Neural progenitor cell (in vitro differentiated cells): ENCODE measurements around the gene ACVR1C. TPM values are rescaled to one million over a fixed set of nuclear protein-coding genes. Genes with fewer than 3 reads are reported as not detected.

Experiments used
- DNase-seq: peaks from one replicate; pipeline ENCODE4 v3.0.0-alpha.2; 2016; ENCODE audit warnings: low spot score
- H2AFZ ChIP-seq: fragments of 200-600 bp; sonication (generic); replicated peaks from 2 replicates; pipeline ENCODE4 v1.6.1; 2016; ENCODE audit warnings: antibody characterized with exemption
- H3F3A ChIP-seq: fragments of 200-600 bp; sonication (generic); 2 replicates; pipeline ENCODE4 v1.6.1; 2016; ENCODE audit warnings: antibody characterized with exemption, low read depth
- H3K27ac ChIP-seq: fragments of 200-600 bp; sonication (generic); 2 replicates; pipeline ENCODE4 v1.5.1; 2016; ENCODE audit warnings: mild to moderate bottlenecking
- H3K27me3 ChIP-seq: fragments of 200-600 bp; sonication (generic); 2 replicates; pipeline ENCODE4 v1.6.1; 2016; ENCODE audit warnings: mild to moderate bottlenecking, moderate library complexity
- H3K36me3 ChIP-seq: fragments of 200-600 bp; sonication (generic); 2 replicates; pipeline ENCODE4 v1.5.1; 2016
- H3K4me1 ChIP-seq: fragments of 200-600 bp; sonication (generic); 2 replicates; pipeline ENCODE4 v1.6.1; 2016; ENCODE audit warnings: mixed run types
- H3K4me2 ChIP-seq: fragments of 200-600 bp; sonication (generic); 2 replicates; pipeline ENCODE4 v1.6.1; 2016
- H3K4me3 ChIP-seq: fragments of 200-600 bp; sonication (generic); 2 replicates; pipeline ENCODE4 v1.5.1; 2016
- H3K79me2 ChIP-seq: fragments of 200-600 bp; sonication (generic); 2 replicates; pipeline ENCODE4 v1.6.1; 2016; ENCODE audit warnings: low read depth
- H3K9ac ChIP-seq: fragments of 200-600 bp; sonication (generic); 2 replicates; pipeline ENCODE4 v1.6.1; 2016
- H3K9me3 ChIP-seq: fragments of 200-600 bp; sonication (generic); 2 replicates; pipeline ENCODE4 v1.5.1; 2016; ENCODE audit warnings: low read depth
- H4K20me1 ChIP-seq: fragments of 200-600 bp; sonication (generic); 2 replicates; pipeline ENCODE4 v1.6.1; 2016; ENCODE audit warnings: low read depth
- H3K27ac Mint-ChIP-seq: 3 replicates; pipeline ENCODE4 v1.8.0; 2021; ENCODE audit warnings: mixed read lengths
- H3K27me3 Mint-ChIP-seq: 2 replicates; pipeline ENCODE4 v1.8.0; 2022; ENCODE audit warnings: low read depth, mild to moderate bottlenecking, inconsistent platforms, moderate library complexity, mixed read lengths; ENCODE audit not compliant: insufficient read depth
- H3K36me3 Mint-ChIP-seq: 3 replicates; pipeline ENCODE4 v1.8.0; 2021; ENCODE audit warnings: mixed read lengths
- H3K4me1 Mint-ChIP-seq: 3 replicates; pipeline ENCODE4 v1.8.0; 2021; ENCODE audit warnings: mixed read lengths
- H3K4me3 Mint-ChIP-seq: 3 replicates; pipeline ENCODE4 v1.8.0; 2021; ENCODE audit warnings: mild to moderate bottlenecking, moderate library complexity, mixed read lengths
- H3K9me3 Mint-ChIP-seq: 3 replicates; pipeline ENCODE4 v1.8.0; 2020; ENCODE audit warnings: mixed read lengths
- EZH2 ChIP-seq: fragments of 200-600 bp; sonication (generic); IDR thresholded peaks from 2 replicates; pipeline ENCODE4 v1.6.1; 2017; ENCODE audit warnings: antibody characterized with exemption, mild to moderate bottlenecking, moderate library complexity
- EZH2phosphoT487 ChIP-seq: fragments of 200-600 bp; sonication (generic); IDR thresholded peaks from 2 replicates; pipeline ENCODE4 v1.6.1; 2017; ENCODE audit warnings: antibody characterized with exemption
- total RNA-seq: library from RNA; depleted of rRNA; stranded (reverse); fragments of >200 nt; gene quantifications from 2 replicates; pipeline ENCODE4 v1.2.3, GENCODE V29; 2015; ENCODE audit warnings: low replicate concordance
- TF ChIP-seq, protein P1 (sequence below): fragments of 200-600 bp; sonication (generic); IDR thresholded peaks from 2 replicates; pipeline ENCODE4 v1.5.1; 2017; ENCODE audit warnings: antibody characterized with exemption, mild to moderate bottlenecking

ACVR1C gene
- total RNA-seq, 1 donor from 2014 or later, result 3.0 TPM

GRCh38 chr2:157487747-157488146 is 140.9 kb downstream of the ACVR1C start:
- no peak for TF ChIP-seq EZH2phosphoT487
- TF ChIP-seq EZH2, result no peak
- TF ChIP-seq, protein P1, sequence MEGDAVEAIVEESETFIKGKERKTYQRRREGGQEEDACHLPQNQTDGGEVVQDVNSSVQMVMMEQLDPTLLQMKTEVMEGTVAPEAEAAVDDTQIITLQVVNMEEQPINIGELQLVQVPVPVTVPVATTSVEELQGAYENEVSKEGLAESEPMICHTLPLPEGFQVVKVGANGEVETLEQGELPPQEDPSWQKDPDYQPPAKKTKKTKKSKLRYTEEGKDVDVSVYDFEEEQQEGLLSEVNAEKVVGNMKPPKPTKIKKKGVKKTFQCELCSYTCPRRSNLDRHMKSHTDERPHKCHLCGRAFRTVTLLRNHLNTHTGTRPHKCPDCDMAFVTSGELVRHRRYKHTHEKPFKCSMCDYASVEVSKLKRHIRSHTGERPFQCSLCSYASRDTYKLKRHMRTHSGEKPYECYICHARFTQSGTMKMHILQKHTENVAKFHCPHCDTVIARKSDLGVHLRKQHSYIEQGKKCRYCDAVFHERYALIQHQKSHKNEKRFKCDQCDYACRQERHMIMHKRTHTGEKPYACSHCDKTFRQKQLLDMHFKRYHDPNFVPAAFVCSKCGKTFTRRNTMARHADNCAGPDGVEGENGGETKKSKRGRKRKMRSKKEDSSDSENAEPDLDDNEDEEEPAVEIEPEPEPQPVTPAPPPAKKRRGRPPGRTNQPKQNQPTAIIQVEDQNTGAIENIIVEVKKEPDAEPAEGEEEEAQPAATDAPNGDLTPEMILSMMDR, result no peak

GRCh38 chr2:157487271-157487610 is 141.4 kb downstream of the ACVR1C start:
- no peaks in the 10 kb centered on the region for H3K36me3 ChIP-seq
- no peaks in the 10 kb centered on the region for H3F3A ChIP-seq
- no peak overlapping the region for H3K4me2 ChIP-seq
- no peaks in the 10 kb centered on the region for H3K79me2 ChIP-seq
- no peaks in the 10 kb centered on the region for H3K9me3 Mint-ChIP-seq
- no peak overlapping the region for H3K9ac ChIP-seq
- DNase-seq, result no peak
- TF ChIP-seq EZH2phosphoT487, result no peak
- TF ChIP-seq, protein P1, result no peak
- TF ChIP-seq EZH2, result no peak
- no peak overlapping the region for H3K27ac Mint-ChIP-seq
- H3K4me3 Mint-ChIP-seq, result no peak overlapping the region
- peaks cover 3% of the 10 kb centered on the region for H3K4me1 Mint-ChIP-seq
- H3K36me3 Mint-ChIP-seq, result no peaks in the 10 kb centered on the region
- H3K27me3 Mint-ChIP-seq, result peaks cover 2% of the 10 kb centered on the region
- peaks cover 10% of the 10 kb centered on the region for H3K4me1 ChIP-seq
- H3K27ac ChIP-seq, result no peak overlapping the region
- no peaks in the 10 kb centered on the region for H3K9me3 ChIP-seq
- H3K4me3 ChIP-seq, result no peak overlapping the region
- no peaks in the 10 kb centered on the region for H3K27me3 ChIP-seq
- H4K20me1 ChIP-seq, result no peaks in the 10 kb centered on the region
- no peak overlapping the region for H2AFZ ChIP-seq

More at GRCh38 chr2:157487747-157488146, 140.9 kb downstream of the ACVR1C start:
- H3K4me1 ChIP-seq, result peaks cover 10% of the 10 kb centered on the region
- Mint-ChIP-seq H3K4me1 (peaks cover 3% of the 10 kb centered on the region), H3K4me3 (no peak overlapping the region), H3K27ac (no peak overlapping the region), H3K36me3 (no peaks in the 10 kb centered on the region), H3K27me3 (peaks cover 2% of the 10 kb centered on the region), H3K9me3 (no peaks in the 10 kb centered on the region)
- no peaks in the 10 kb centered on the region for H3K79me2 ChIP-seq
- no peaks in the 10 kb centered on the region for H3K9me3 ChIP-seq
- no peak overlapping the region for H2AFZ ChIP-seq
- DNase-seq, result no peak
- no peaks in the 10 kb centered on the region for H4K20me1 ChIP-seq
- H3K27me3 ChIP-seq, result no peaks in the 10 kb centered on the region
- no peaks in the 10 kb centered on the region for H3K36me3 ChIP-seq
- H3K4me3 ChIP-seq, result no peak overlapping the region
- H3K27ac ChIP-seq, result no peak overlapping the region
- no peak overlapping the region for H3K4me2 ChIP-seq
- no peak overlapping the region for H3K9ac ChIP-seq
- H3F3A ChIP-seq, result no peaks in the 10 kb centered on the region

DNA sequence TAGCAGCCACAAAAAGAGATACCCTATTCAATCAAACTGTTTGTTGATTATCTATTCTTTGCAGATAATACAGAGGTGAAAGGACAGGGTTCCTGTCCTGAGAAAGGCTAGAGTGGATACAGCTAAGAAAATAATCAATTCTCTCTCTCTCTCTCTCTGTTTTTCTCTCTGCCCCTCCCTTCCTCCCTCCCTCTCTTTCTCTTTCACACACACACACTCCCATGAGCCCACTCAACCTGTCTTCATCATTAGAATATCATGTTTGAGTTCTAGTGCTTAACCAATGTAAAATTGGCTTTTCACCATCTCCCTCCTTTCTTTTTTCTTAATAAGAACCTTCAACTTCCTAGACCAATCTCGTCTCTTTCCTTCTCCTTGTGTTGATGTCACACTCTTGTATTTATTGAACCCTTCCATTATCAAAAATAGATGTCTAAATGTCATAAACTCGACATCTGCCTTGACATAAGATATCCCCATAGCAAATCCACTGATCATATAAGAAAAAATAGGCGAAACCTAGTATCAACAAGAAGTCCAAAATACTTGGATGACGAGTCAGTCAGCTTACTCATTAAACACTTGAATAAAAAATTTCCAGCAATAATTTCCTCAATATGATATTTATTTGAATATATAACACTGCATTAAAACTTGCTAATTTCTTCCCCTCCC is 141.9 kb downstream of the ACVR1C start:
- H3K27me3 ChIP-seq, result no peaks in the 10 kb centered on the region
- H3K27ac ChIP-seq, result no peak overlapping the region
- no peaks in the 10 kb centered on the region for H4K20me1 ChIP-seq
- peaks cover 2% of the 10 kb centered on the region for H3K27me3 Mint-ChIP-seq
- no peaks in the 10 kb centered on the region for H3K79me2 ChIP-seq
- peaks cover 10% of the 10 kb centered on the region for H3K4me1 ChIP-seq
- no peak overlapping the region for H3K4me3 ChIP-seq
- H3K9me3 Mint-ChIP-seq, result no peaks in the 10 kb centered on the region
- H3K4me3 Mint-ChIP-seq, result no peak overlapping the region
- peak overlapping the region; percentile 58 for H2AFZ ChIP-seq
- H3K36me3 Mint-ChIP-seq, result no peaks in the 10 kb centered on the region
- H3K36me3 ChIP-seq, result no peaks in the 10 kb centered on the region
- H3K27ac Mint-ChIP-seq, result no peak overlapping the region
- H3K9me3 ChIP-seq, result no peaks in the 10 kb centered on the region
- no peak for TF ChIP-seq EZH2phosphoT487
- no peak for TF ChIP-seq EZH2
- TF ChIP-seq, protein P1, result no peak
- DNase-seq, result no peak
- no peaks in the 10 kb centered on the region for H3F3A ChIP-seq
- H3K4me2 ChIP-seq, result no peak overlapping the region
- peaks cover 3% of the 10 kb centered on the region for H3K4me1 Mint-ChIP-seq
- H3K9ac ChIP-seq, result no peak overlapping the region
